GM19324 (cell line): ENCODE measurements around the gene NUTM1.
"Not testable (repeated sequence)": the region's sequence is repeated elsewhere in the genome, so short reads cannot be mapped to it uniquely, and the experiment has no call there.

Experiments
- ATAC-seq: cut with Tn5 transposase; IDR thresholded peaks from one replicate; pipeline ENCODE4 v1.9.1; 2021; ENCODE audit warnings: mild to moderate bottlenecking, moderate library complexity; ENCODE audit not compliant: unreplicated experiment, low FRiP score

The NUTM1 gene

GRCh38 chr15:34336991-34337556 is 6.0 kb upstream of the NUTM1 start:
- ATAC-seq: peak; percentile 10

DNA sequence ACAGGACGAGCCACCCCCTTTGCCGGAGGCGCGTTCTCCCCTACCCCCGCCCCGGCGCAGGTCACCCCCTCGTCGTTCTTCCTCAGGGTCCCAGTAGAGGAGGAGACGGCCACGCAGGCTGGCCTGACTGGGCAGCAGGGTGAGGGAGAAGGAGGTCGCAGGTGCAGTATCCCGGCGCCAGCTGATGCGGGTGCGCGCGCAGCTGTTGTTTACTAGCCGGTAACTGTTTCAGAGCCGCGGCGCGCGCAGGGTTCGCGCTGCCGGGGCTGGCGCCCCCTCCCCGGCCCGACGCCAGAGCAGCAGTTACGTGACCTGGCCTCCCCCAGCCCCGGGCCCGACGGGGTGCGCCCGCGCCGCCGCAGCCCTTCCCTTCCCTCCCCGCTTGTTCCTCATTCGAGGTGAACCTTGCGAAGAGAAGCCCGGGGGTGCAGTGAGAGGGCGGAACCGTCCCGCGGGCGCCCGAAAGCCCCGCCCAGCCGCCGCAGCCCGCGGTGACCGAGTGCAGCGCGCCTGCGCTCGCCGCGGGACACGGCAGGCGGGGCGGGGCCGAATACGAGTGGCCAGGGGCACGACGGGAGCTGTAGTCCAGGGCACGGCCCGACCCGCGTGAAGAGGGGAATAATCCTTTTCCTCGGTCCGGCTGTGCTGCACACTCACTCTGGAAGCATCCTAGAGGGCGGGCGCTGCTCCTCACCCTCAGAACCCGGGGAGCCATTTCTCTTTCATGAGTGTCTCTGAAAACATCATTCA is 5.4 kb upstream of the NUTM1 start, which contains the start of gene SLC12A6:
Gene SLC12A6 (minus strand): TSS at position 225 of the 750 bp plus-strand sequence. CDS start 1,101 bp downstream, outside the sequence.
- peak; percentile 79 for ATAC-seq

DNA sequence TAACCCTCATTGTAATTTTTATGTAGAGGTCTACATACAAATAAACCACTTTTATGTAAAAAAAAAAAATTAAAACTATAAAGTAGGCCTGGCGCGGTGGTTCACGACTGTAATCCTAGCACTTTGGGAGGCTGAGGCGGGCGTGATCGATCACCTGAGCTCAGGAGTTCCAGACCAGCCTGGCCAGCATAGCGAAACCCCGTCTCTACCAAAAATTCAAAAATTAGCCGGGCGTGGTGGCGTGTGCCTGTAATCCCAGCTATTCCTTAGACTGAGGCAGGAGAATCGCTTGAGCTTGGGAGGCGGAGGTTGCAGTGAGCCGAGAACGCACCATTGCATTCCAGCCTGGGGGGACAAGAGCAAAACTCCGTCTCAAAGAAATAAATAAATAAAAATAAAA is 4.8 kb upstream of the NUTM1 start:
- ATAC-seq: no peak

DNA sequence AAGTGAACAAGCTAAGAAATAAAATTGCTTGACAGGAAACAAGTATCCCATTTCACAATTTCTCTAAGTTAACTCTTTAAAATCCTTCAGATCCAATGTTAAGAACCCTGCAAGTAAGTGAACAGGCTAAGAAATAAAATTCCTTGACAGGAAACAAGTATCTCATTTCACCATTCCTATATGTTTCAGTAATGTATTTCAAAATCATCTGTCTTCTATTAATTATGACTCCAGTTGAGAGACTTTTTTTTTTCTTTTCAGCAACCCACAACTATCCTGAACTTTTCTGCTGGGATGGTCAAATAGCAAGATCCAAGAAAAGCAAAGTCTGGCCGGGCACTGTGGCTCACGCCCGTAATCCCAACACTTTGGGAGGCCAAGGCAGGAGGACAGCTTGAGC is 3.2 kb upstream of the NUTM1 start:
- ATAC-seq: no peak

GRCh38 chr15:34341381-34342212 is 1.5 kb upstream of the NUTM1 start:
- no peak for ATAC-seq

- not testable (repeated sequence) for ATAC-seq
Observed at GRCh38 chr15:34342213-34342736, 840 bp upstream of the NUTM1 start.

GRCh38 chr15:34347951-34348638 is 5.0 kb downstream of the NUTM1 start:
- ATAC-seq: no peak

DNA sequence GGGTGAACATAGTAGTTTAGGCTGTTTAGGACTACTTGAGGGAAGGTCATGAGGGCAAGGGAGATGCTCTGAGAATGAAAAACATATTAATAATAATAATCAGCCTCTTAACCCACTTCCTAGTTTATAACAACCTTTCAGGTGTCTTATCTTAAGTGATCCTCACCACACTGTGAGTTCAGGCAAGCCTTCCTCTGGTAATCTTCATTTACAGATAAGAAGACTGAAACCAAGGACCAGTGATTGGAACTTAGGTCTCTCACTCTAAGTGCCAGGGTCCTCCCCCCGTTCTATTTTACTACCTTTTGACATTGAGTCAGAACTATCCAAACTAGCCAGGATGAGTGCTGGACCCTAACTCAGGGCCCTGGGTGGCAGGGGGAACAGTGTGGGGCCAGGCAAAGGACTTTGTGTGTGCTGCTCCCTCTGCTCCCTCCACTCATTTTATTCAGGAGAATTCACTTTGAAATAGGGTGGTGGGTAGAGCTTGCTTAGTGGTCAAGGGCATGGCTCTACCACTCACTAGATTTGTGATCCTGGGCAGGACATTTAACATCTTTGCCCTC is 5.7 kb downstream of the NUTM1 start:
- no peak for ATAC-seq

DNA sequence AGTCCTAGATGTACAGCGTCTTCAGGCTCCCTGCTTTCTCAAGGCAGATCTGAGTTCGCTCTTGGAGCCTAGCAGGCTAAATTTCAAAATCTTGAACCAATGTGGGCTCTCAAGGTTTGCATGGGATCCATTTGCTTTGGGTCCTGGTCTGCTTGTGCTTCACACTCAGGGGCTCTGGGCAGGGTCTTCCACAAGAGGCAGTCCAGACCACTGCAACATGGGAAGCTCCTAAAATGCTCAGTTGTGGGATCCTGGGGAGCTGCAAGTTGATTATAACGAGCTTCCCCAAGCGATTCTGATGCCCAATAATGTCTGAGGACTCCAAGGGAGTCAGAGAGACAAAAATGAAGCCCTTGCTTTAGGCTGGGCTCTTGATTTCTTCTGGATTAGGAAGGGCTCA is 6.7 kb downstream of the NUTM1 start:
- ATAC-seq: no peak

- not testable (repeated sequence) for ATAC-seq
Observed at GRCh38 chr15:34352996-34353395, 9.9 kb downstream of the NUTM1 start.

DNA sequence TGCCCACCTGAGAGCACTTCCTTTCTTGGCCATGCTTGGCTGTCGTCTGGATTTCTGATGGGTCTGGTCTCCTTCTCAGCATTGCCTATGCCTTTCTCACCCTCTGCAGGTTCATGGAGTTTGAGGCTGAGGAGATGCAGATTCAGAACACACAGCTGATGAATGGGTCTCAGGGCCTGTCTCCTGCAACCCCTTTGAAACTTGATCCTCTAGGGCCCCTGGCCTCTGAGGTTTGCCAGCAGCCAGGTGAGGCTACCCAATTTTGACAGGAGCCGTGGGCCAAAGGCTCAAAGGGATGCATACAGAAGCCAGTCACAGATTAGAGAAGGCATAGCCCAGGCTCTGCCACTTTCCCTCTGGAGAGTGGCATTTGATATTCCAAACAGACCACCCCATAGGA is 10.5 kb downstream of the NUTM1 start:
- no peak for ATAC-seq

DNA sequence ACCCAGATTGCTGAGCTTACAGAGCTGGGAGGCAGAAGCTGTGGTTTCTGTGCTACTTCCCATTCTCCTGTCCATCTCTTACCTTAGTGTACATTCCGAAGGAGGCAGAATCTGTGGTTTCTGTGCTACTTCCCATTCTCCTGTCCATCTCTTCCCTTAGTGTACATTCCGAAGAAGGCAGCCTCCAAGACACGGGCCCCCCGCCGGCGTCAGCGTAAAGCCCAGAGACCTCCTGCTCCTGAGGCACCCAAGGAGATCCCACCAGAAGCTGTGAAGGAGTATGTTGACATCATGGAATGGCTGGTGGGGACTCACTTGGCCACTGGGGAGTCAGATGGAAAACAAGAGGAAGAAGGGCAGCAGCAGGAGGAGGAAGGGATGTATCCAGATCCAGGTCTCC is 11.2 kb downstream of the NUTM1 start:
- no peak for ATAC-seq

DNA sequence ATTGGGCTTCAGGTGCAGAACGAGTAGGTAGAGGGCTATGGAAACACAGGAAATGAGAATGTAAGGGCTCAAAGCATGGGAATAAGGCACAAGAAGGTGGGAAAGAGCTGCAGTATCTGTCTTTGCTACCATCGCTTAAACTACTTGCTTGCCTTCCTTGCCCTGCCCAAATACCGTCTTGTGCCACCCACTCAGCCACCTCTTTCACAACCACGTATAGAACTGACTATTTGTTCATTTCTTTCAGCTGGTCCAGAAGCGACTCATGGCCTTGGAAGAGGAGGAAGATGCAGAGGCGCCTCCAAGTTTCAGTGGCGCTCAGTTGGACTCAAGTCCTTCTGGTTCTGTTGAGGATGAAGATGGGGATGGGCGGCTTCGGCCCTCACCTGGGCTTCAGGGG is 12.1 kb downstream of the NUTM1 start:
- no peak for ATAC-seq

- no peak for ATAC-seq
Observed at GRCh38 chr15:34357653-34358052, 14.5 kb downstream of the NUTM1 start.

DNA sequence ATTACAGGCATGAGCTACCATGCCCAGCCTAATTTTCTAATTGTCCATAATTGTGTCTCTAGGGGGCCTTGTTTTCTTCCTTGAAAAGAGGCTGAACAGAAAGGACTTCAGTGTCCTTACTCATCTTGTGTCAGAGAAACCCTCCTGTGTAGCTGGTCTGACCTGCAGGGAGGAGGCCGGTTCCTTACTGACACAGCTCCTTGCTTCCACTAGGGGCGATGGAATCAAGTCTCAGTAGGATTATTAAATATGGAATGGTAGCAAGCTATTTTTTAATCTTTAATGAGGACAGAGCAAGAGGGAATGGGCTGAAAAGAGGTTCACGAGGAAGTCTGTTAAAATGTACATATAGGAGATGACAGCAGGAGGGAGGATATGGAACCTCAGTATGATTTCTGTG is 15.3 kb downstream of the NUTM1 start:
- no peak for ATAC-seq

- no peak for ATAC-seq
Observed at GRCh38 chr15:34358948-34359347, 15.8 kb downstream of the NUTM1 start.

- no peak for ATAC-seq
Observed at GRCh38 chr15:34359416-34359815, 16.3 kb downstream of the NUTM1 start.

DNA sequence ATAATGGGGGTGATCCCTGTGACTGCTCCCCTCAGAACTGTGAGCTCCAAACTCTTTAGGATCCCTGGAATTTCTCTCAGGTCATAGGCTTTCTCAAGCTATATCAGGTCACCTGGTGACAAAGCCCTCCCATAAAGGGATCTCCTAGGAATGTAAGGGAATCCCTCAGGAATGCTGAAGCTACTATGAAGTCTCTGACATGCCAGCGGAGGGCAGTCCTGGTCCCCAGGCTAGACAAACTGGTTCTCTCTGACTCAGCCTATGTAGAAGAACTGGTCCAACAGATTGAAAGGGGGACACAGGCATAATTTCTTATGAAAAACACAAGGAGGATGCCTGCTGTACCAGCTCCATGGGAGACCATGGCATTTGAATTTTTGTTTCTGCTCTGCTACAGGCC is 17.2 kb downstream of the NUTM1 start:
- ATAC-seq: no peak

DNA sequence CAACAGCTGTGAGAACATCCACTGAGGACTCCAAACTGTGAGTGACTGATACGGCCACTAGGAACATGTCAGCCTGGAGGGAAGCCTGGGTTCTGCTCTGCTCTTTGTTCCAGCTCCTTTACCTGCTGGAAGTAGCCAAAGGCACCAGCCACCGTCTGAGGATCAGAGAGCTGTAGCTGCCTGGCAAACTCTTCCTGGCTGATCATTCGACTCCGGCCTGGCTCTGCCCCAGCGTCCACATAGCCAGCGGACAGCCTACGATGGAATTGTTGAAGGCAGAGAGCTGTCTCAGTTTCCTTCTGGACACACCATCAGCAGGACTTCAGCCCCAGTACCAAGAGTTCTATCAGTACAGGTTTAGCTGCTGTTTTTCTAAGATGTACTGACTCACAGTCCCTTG is 18.2 kb downstream of the NUTM1 start:
- ATAC-seq: no peak

DNA sequence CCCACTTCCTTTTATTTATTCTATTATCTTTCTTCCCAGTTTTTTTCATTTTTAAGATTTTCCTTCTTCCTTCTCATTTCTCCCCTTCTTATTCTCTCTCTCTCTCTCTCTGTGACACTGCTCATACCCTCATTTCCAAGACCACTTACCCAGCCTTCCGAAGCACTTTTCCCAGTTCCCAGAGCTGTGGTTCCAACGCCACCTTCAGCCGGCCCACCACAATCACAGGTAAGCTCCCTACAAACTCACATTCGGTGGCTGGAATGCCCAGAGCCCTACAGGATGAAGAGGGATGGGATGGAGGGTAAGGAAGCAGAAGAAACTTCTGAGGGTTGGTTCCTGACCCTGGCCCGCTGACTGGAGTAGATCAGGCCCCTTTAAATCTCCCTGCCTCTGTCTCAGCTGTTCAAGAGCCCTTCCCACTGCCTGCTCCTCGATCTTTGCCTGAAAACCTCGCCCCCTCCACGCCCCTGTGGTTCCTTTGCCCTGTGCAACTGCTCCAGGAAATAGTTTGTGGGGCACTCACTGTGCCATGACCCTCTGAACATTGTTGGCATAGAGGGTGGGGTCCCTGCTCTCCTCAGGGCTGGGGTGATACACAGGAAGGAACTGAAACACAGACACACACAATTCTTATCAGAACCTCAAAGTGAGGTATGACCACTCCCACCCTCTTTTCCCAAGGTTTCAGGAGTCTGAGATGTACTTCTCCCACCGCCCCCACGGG is 19.1 kb downstream of the NUTM1 start:
- ATAC-seq: no peak
